C4-2B (cell line): Measurements from ENCODE around the gene MAFB.

Experiments used
- CTCF ChIP-seq: fragments of 450-650 bp; conservative IDR thresholded peaks from 2 replicates; pipeline ENCODE4 v1.5.1; 2017; ENCODE audit warnings: mild to moderate bottlenecking
- ZFX ChIP-seq: fragments of 450-650 bp; IDR thresholded peaks from 2 replicates; pipeline ENCODE4 v1.6.1; 2017

DNA sequence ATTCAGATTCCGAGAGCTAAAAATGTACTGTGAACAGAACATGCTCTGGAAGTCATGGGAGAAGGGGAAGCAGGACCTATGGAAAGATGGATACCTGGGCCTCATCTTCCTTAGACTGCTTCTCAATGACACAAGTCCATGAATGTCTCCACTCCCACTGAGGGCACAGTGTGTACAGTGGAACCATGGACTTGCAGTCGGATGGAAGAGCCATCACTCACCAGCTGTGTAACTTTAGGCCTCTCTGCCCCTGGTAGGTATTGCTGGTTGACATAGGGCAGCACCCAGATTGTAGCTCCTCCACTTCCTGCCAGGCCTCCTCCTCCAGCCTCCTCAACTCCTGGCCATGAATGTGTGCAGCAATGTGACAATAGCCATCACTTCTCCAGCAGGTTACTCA lies 52.5 kb downstream of the MAFB start:
- TF ChIP-seq CTCF (no peak), ZFX (no peak)
